HT-29 (cell line): Measurements from ENCODE around the gene CSMD2. TPM values are rescaled to one million over a fixed set of nuclear protein-coding genes. Genes with fewer than 3 reads are reported as not detected.
"Not testable (repeated sequence)": the region's sequence is repeated elsewhere in the genome, so short reads cannot be mapped to it uniquely, and the experiment has no call there.

Experiments
- DNase-seq: peaks from one replicate; pipeline ENCODE4 v3.0.0-alpha.2; 2015; ENCODE audit warnings: low spot score
- total RNA-seq: library from RNA; depleted of rRNA; stranded (reverse); fragments of >200 nt; shearing (Covaris generic); gene quantifications from 2 replicates; pipeline ENCODE4 v1.2.3, GENCODE V29; 2014; rRNA removed

CSMD2 gene
- total RNA-seq: not detected in 2 replicates

DNA sequence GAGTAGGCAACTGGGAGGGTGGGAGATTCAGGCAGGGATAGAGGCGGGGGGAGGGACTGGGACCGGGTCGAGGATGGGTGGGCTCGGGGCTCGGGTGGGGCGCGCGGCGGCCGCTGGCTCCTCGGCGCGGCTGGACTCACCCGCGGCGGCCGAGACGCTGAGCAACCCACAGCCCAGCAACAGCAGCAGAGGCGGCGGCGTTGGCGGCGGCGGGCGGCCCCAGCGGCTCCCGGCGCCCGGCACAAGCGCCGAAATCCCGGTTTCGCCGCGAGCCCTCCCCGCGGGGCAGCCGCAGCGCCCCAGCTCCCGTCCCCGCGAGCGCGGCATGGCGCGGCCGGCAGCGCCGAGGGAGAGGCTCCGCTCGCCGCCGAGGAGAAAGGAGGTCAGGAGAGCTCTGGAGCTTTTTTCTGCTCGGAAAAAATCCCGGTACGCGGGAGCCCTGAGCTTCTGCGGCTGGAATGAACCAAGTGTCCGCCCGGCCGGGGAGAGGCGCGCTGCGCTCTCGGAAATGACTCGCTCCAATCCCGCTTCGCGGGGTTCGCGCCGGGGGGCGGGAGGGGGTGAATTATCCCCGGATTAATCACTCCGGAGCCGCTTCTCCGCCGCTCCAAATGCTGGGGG is at the start of gene CSMD2:
Gene CSMD2, minus strand, starts transcription at position 460 of the 621 bp plus-strand sequence. Its CDS starts 133 bp downstream, at position 327.
- no peak for DNase-seq

DNA sequence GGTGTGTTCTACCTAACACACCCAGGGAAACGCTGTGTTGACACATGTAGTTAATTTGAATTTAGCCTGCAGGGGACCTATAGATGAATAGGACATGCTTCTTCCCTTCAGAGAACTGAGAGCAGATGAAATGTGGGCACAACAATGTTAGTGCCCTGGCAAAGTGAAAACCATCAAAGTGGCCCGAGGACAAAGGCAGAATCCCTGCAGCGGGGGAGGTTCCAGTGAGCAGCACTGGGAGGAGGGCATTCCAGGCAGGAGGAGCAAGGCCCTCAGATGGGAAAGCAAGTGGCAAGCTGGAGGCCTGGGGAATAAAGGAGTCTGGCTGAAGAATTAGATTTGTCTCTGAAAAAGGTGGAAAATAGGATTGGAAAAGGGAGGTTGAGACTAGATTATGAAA is 48.9 kb upstream of the CSMD2 start:
- DNase-seq: no peak

DNA sequence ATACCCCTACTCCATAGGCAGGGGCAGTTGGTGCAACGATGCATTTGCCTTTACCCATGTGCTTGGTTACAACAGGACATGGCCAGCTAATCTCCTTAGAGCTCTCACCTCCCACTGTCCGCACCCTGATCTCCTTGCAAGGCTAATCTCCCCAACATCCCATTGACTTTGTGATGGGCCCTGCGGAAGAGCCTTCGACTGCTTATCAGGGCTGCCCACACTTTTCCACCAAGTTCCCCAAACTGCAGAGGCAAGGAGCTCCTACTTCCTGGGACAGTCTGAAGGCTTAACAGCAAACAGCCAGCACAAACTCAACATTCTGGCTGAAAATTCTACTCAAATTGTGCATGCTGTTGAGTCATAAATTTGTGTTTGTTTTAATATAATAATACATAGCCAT is 47.6 kb upstream of the CSMD2 start:
- DNase-seq: no peak

DNA sequence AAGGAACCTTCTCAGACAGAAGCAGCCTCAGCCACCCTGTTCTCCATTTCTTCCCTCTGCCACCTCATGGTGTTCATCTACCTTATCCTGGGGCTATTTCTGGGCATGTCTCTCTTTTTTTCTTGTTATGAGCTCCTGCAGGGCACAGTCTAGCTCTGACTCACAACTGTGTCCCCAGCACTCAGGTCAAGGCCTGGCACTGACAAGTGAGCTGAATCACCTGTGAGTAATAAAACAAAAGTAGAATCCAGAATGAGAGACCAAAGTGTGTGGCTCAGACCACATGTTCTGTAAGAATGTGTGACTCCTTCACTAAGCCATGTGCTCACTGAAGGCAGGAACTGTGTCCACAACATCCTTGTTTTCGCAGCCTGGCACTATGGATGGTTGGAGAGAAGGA is 34.9 kb upstream of the CSMD2 start:
- no peak for DNase-seq

DNA sequence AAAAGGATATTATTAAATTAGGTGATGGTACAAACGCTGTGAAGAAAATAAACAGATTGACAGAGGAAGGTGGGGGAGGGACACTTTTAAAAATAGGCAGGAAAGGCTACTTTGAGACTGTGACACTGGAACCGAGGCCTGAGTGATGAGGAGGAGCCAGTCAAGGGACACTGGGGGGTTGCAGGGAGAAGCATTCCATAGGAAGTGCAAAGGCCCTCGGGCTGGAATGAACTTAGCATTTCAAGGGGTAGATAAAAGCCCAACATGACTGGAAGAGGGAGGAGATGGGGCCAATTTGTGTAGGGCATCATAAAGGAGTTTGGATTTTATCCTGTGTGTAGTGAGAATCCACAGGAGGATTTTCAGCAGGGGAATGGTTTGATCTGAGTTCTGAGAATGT is 27.6 kb upstream of the CSMD2 start:
- DNase-seq: no peak

DNA sequence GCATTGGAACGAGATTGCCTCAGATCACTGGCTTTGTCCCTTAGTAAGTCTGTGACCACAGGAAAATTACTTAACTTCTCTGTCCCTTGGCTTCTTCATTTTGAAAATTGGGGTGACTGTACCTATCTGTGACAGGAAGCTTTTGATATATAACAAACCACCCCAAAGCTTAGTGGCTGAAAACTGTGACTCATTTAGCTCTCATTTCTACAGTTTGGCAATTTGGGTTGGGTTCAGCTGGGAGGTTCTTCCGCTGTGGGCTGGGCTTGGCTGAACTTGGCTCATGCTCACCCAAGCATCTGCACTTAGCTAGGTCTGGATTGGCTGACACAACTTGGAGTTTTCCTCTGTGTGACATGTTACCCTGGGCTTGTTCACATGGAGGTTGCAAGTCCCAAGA is 25.7 kb upstream of the CSMD2 start:
- DNase-seq: no peak

DNA sequence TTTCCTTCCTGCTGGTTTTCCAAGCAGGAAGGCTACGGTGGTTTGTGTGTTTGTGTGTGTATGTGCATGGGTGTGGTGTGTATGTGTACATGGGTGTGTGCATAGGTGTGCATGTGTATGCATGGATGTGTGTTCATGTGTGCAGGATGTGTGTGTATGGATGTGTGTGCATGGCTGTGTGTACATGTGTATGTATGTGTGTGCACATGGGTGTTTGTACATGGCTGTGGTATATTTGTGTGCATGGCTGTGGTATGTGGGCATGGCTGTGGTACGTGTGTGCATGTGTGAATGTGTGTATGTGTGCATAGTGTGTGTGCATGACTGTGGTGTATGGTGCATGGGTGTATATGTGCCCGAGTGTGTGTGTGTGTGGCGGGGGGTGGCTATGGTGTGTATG is 24.0 kb upstream of the CSMD2 start:
- no peak for DNase-seq

DNA sequence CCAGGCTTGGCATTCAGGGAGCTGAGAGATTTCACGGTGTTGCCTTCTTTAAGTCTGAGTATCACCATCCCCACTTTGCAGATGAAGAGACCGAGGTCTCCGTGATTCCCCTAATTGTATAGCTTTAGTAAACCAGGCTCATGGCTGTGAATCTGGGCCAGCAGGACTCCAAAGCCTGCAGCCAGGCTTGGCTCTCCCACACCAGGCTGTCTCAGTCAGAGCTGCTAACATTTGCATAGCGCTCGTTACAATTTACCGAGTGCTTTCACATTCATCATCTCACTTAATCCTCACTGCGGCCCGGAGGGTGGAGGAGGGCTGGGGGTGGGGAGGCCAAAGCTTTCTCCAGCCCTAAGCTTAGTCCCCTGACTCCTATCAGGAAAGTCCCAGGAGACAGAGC is 23.4 kb upstream of the CSMD2 start:
- DNase-seq: no peak

DNA sequence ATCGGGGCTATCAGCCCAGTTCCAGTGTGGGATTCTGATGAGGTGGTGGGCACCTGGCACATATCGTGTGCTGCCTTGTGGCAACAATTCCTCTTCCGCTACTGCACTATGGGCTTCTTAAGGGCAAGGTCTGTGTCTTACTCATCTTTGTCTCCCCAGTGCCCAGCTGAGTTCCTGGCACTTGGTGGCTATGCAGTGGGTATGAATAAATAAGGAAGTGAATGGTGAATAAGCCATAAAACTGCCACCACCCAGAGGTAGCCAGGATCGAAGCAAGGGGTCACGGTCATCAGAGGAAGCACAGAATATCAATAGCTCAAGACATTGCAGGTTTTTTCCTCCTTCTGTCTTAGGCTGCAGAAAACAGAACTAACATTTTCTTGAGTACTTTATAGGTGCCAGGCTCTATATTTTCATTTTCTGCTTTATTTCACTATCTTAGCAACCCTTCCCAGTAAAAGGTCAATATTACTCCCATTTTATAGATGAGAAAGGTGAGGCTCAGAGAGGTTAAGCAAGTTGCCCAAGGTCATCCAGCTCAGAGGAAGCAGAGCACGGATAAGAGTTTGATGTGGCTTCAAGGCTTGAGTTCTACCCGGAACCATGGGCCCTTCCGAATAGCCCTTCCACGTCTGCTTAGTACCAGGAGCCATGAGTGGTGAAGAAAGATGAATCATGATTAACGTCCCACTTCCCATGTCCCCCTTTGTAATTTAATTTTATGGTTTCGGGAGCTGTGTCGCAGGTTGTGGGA is 21.9 kb upstream of the CSMD2 start:
- no peak for DNase-seq

DNA sequence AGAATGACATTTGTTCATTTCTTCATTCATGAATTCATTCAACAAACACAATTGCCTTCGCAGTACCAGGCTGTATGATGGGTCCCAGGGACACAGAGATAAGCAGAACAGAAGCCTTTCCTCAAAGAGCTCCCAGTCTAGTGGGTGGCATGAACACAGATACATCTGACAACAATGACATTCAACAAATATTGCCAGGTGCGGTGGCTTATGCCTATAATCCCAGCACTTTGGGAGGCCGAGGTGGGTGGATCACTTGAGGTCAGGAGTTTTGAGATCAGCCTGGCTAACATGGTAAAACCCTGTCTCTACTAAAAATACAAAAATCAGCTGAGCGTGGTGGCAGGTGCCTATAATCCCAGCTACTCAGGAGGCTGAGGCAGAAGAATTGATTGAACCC is 18.4 kb upstream of the CSMD2 start:
- DNase-seq: not testable (repeated sequence)

DNA sequence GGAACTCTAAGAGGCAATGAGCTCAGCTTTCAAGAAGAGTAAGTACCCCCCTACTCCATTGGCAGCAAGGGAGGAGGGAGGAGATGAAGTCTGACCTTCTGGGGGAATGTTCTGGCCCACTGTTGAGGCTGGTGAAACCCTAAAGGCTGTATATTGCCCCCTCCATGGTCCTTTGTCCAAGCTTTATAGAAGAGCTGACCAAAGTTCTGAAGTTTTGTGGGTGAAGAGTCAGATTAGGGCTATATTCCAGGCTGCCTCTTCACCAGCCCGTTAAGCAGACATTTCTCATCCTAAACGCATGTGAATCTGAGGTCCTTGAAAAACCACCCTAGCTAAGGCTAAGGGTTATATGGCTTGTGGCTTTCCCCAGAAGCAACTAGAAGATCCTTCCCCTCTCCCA is 13.0 kb upstream of the CSMD2 start:
- no peak for DNase-seq

DNA sequence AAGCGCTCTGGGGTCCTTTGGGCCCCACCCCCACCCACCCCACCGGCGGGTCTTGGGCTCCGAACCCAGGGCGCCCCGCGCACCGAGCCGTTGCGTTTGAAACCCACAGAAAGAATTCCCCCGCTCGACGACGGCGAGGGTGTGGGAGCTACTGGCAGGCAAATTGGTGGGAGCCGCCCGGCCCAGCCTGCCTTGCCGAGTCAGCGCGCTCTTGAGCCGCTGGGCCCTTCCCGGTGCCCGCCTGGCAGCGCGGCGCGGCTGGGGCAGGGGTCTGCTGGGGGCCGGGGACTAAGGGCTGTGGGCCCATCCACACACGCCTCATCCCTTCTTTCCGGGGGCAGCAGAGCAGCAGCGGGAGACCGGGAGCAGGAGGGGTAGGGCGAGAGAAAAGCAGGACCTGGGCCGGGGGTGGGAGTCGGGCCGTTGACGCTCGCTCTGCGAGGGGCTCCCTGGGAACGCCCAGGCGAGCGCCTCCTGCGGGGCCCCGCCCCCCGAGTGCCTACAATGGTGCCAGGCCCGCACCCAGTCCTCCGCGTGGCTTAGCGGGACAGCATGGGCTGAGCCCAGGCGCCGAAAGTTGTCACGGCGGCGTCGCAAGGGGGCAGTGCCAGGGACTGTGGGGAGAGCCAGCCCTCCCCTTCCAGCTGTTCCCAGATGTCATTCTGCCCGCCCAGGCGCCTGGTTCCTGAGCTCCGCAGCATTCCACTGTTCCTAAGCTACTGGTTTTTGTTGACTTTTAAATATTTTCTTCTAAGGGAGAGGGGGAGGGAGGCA is 12.0 kb upstream of the CSMD2 start, which contains the start of gene C1orf94:
Gene C1orf94, plus strand, starts transcription at position 78 of the 774 bp plus-strand sequence. CDS start 883 bp downstream, outside the sequence.
- DNase-seq: no peak

DNA sequence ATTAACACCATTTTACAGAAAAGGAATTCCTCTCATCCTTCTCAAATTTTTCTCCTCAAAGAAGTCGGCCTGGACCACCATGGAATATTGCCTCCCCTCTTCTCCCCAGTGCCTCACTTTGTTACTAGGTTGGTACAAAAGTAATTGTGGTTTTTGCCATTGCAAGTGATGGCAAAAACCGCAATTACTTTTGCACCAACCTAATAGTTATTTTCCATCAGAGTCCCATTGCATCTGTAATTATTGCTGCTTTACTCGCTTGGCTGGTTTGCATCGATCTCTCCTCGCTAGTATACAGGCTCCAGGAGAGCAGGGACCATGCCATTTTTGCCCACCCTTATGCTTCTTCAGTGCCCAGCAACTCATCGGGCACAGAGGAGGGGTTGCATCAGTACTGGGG is 10.7 kb upstream of the CSMD2 start:
- DNase-seq: no peak

DNA sequence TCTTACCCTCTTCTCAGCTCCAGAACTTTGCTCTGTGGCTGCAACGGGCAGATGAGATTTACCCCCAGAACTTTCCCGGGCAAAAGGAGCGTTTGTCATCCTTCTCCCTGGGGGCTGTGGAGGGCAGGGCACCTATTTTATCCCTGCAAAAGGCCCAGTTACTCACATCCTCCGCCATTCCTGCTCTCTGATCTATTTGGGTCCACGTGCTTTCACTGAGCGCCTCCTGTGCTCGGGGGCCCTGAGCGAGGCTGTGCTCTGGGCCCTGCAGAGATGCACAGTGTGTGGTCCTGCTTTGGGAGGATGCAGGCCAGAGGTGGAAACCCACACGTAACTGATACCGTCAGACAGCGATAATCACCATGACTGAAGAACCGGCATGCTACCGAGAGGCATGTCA is 2.4 kb upstream of the CSMD2 start:
- DNase-seq: no peak

DNA sequence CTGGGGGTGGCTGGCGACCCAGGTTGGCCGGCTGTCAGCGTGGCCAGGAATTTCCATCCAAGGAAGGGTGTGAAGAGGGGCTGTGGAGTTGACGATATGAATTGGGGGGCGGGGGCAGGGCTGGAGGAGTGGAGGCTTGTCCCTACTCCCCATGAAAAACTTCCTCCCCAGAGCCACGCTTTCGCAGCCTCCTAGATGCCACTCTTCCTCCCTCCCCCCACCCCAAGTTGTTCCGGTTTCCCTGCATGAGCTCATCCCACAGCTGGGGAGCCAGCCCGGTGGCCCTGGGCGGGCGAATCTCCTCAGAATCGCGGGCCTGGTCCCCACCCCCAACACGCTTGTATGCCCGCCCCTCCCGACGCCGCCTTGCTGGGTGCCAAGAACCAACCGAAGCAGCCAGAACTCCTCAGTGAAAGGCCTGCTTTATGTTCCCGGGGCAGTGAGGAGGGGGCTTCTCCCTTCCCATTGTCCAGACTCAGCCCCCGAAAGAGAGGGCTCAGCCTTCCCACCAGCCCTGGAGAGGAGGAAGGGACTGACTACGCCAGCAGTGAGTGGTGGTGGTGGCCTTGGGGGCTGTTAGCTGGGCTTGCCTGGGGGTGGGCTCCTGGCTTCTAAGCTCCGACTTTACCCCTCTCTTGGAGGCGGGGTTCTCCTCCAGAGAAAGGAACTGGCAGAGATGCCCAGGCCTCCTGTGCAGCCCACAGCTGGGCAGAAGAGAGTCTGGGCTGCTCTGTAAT is 1.8 kb upstream of the CSMD2 start:
- no peak for DNase-seq

DNA sequence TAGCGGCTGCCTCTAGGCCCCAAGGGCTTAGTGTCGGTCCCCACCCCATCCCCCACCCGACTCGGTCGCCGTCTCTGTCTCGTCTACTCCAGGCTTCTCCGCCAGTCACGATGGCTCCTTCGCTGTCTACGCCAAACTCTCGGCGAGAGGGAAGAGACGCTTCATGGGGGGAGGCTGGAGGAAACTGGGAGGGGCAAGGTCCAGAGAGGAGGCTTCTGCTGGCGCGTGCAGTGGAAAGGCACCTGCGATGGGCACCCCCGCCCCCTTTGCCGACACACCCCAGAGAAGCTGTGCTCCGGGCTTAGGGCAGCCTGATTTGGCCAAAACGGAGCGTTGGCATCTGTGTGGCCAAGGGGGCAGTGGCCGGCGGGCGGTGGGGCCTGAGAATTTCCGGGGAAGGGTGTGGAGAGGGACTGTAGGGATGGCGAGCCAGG is 1.2 kb upstream of the CSMD2 start:
- DNase-seq: no peak

DNA sequence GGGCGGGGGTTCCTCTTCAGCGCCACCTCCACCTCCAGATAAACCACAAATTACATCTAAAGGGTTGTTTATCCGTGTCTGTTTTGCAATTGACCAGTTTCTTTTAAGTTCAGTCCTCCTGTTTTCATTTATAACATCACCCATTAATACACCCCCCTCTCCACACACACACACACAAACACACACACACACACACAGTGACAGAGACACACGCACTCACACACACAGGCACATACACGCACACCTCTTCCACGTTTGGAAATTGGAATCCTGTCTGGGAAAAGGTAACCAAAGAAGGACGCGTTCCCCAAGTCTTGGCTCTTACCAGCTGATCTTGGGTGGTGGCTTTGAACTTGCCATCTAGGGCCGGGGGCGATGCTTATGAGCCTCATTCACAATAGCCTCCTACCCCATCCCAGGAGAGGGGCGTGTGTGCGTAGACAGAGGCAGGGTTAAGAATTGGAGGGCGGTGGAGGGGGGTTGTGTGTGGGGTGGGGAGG is 442 bp upstream of the CSMD2 start:
- DNase-seq: no peak

DNA sequence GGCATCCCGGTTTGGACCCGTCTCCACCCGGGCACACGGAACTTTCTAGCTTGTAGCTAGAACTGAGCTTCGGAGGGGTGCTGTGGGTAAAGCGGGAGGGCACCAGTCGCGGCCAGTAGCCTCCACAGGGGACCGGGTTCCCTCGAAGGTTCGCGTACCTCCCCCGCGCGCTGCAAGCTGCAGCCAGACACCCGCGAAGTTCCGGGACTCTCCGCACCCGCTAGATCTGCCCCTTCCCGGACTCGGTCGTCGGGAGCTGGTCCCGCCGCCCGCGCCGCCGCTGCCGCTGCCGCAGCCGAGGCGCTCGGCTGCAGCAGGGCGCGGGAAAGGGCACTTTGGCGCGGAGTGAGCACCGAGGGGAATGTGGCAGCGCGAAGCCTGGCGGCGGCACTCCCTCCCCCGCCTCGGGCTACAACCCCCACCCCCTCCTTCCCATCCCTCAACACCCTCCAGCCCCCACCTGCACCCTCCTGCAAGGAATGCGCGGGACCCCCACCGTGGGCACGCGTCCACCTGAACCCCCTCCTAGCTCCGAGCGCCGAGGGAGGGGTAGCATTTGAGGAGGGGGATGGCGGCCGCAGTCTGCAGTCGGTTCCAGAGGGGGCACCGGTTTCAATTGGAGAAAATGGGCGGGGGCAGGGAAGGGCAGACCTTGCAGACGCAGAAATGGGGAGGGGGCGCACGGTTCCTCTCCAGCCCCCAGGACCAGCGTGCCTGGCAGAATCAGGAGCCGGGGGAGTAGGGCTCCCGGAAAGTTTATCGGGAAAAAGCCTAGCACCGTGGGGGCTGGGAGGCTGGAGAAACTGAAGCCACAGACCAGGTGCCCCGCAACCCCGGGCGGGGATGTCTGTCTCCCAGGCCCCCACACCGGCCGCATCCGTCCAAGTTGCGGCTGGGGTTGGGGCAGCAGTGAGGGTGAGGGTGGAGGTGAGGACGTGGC is 968 bp downstream of the CSMD2 start:
- no peak for DNase-seq

DNA sequence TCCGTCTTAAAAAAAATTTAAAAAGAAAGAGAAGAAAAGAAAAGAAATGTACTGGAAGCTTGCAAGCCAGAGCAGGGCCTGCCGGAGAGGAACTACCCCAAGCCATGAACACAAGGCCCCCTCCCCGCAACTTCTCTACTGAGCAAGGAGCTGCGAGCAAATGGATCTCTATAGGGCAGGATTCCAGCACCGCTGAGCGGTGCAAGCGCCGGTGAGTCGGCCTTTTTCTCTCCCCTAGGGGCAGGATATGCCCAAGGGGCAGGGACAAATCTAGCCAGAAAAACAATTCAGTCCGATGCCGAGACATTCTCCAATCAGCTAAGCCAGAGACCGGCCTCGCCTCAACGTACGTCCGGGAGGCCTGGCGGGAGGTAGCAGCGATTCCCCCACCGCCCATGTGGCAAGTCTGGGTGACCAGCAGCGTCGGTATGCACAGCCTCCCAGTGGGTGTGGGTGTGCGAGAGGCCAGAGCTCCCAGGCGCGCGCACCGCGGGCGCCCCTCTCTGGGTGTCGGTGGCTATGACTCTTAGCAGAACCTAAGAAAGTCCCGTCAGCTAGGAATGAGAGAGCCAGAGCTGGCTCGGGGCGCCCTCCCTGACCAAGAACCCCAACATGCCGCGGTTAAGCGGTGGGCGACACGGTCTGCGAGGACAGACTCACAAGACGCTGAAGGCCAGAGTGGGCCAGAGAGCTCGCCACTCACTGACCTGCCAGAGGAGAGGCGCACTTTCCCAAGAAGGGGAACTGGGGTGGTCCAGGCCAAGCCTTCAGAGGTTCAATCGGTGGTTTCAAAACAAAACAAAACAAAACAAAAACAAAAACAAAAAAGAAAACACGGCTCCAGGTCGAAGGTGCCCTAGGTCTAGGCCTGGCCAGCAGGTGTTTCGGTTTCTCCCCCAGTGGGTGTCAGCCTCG is 1.9 kb downstream of the CSMD2 start:
- no peak for DNase-seq
